IMR-90 (cell line): ENCODE measurements around the gene FXN. TPM values are rescaled to one million over a fixed set of nuclear protein-coding genes. Genes with fewer than 3 reads are reported as not detected.
"Not testable (repeated sequence)": the region's sequence is repeated elsewhere in the genome, so short reads cannot be mapped to it uniquely, and the experiment has no call there.

ENCODE experiments used
- ATAC-seq: fragments of 200-7000 bp; cut with Tn5 transposase; 2 replicates; pipeline ENCODE4 v1.9.1; 2020; ENCODE audit warnings: low read depth, mild to moderate bottlenecking, moderate library complexity
- BruUV-seq: library from RNA; stranded (reverse); fragments of 400-500 nt; replicated peaks from 2 replicates; lab custom pipeline; 2021; lab: Mats Ljungman, UMichigan
- CTCF ChIA-PET: fragments of 300-600 bp; formaldehyde crosslinking; extraction: SDS; loops from one replicate; lab custom pipeline; 2021; ENCODE audit warnings: antibody characterized with exemption; lab: Yijun Ruan, JAX
- POLR2A ChIA-PET: fragments of 300-600 bp; sonication (Branson Sonifier 250); formaldehyde crosslinking; loops from one replicate; lab custom pipeline; 2022; ENCODE audit warnings: antibody characterized with exemption; ENCODE audit not compliant: unreplicated experiment; lab: Charles Lee
- DNase-seq: peaks from one replicate; pipeline ENCODE4 v3.0.0; 2013
- H2AFZ ChIP-seq: replicated peaks from 2 replicates; pipeline ENCODE3; 2013; ENCODE audit warnings: low read length, mild to moderate bottlenecking; ENCODE audit not compliant: poor library complexity
- H2AK5ac ChIP-seq: 2 replicates; pipeline ENCODE4 v1.6.1; 2013; ENCODE audit warnings: low read depth, low read length, inconsistent platforms
- H2AK9ac ChIP-seq: replicated peaks from 2 replicates; pipeline ENCODE3; 2013; ENCODE audit warnings: mild to moderate bottlenecking, low read depth, low read length, moderate library complexity; ENCODE audit not compliant: poor library complexity
- H2BK120ac ChIP-seq: 2 replicates; pipeline ENCODE4 v1.6.1; 2013; ENCODE audit warnings: low read depth, low read length, inconsistent platforms
- H2BK15ac ChIP-seq: 3 replicates; pipeline ENCODE4 v1.6.1; 2013; ENCODE audit warnings: low read depth, low read length, inconsistent platforms
- H2BK20ac ChIP-seq: 2 replicates; pipeline ENCODE4 v1.6.1; 2013; ENCODE audit warnings: low read depth, mild to moderate bottlenecking, inconsistent platforms, low read length, moderate library complexity
- H2BK5ac ChIP-seq: 2 replicates; pipeline ENCODE4 v1.6.1; 2013; ENCODE audit warnings: mild to moderate bottlenecking, low read depth, low read length, inconsistent platforms; ENCODE audit not compliant: poor library complexity, severe bottlenecking
- H3K14ac ChIP-seq: replicated peaks from 2 replicates; pipeline ENCODE4 v1.6.1; 2013; ENCODE audit warnings: low read depth, low read length, inconsistent platforms
- H3K18ac ChIP-seq: 2 replicates; pipeline ENCODE4 v1.6.1; 2013; ENCODE audit warnings: low read depth, low read length, control low read depth
- H3K23ac ChIP-seq: 2 replicates; pipeline ENCODE4 v1.6.1; 2013; ENCODE audit warnings: low read depth, low read length, inconsistent platforms
- H3K27ac ChIP-seq: 2 replicates; pipeline ENCODE4 v1.5.1; 2013; ENCODE audit warnings: mild to moderate bottlenecking, control low read depth, low read length; ENCODE audit not compliant: insufficient read depth
- H3K27me3 ChIP-seq: 2 replicates; pipeline ENCODE4 v1.6.1; 2013; ENCODE audit warnings: low read length; ENCODE audit not compliant: control insufficient read depth, insufficient read depth
- H3K36me3 ChIP-seq: 2 replicates; pipeline ENCODE4 v1.6.1; 2013; ENCODE audit warnings: low read length, mixed read lengths; ENCODE audit not compliant: control insufficient read depth, insufficient read depth
- H3K4ac ChIP-seq: 2 replicates; pipeline ENCODE4 v1.6.1; 2013; ENCODE audit warnings: low read depth, low read length, inconsistent platforms
- H3K4me1 ChIP-seq: 2 replicates; pipeline ENCODE4 v1.6.1; 2013; ENCODE audit warnings: low read length, mixed read lengths; ENCODE audit not compliant: control insufficient read depth, insufficient read depth
- H3K4me2 ChIP-seq: 2 replicates; pipeline ENCODE4 v1.6.1; 2013; ENCODE audit warnings: low read depth, mild to moderate bottlenecking, control low read depth, low read length, moderate library complexity
- H3K4me3 ChIP-seq: 2 replicates; pipeline ENCODE4 v1.5.1; 2013; ENCODE audit warnings: low read depth, mild to moderate bottlenecking, control low read depth, low read length, moderate library complexity; ENCODE audit not compliant: insufficient read depth
- H3K56ac ChIP-seq: 2 replicates; pipeline ENCODE4 v1.6.1; 2013; ENCODE audit warnings: low read length, inconsistent platforms; ENCODE audit not compliant: insufficient read depth; ENCODE audit errors: extremely low read depth
- H3K79me1 ChIP-seq, 2 experiments: 2 replicates each; pipeline ENCODE4 v1.6.1; 2013; ENCODE audit warnings: low read length in 2 of 2, inconsistent platforms in 1 of 2, low read depth in 1 of 2
- H3K9ac ChIP-seq: 2 replicates; pipeline ENCODE4 v1.6.1; 2013; ENCODE audit warnings: low read depth, low read length, control low read depth
- H3K9me1 ChIP-seq: 2 replicates; pipeline ENCODE4 v1.6.1; 2013; ENCODE audit warnings: low read length, inconsistent platforms; ENCODE audit not compliant: insufficient read depth
- H3K9me3 ChIP-seq: 2 replicates; pipeline ENCODE4 v1.6.1; 2013; ENCODE audit warnings: low read length; ENCODE audit not compliant: control insufficient read depth, insufficient read depth
- H4K20me1 ChIP-seq: 2 replicates; pipeline ENCODE4 v1.6.1; 2013; ENCODE audit warnings: low read length, inconsistent platforms; ENCODE audit not compliant: insufficient read depth
- H4K5ac ChIP-seq: 2 replicates; pipeline ENCODE4 v1.6.1; 2013; ENCODE audit warnings: mild to moderate bottlenecking, low read depth, low read length, control low read depth
- H4K8ac ChIP-seq, 2 experiments: 2 replicates each; pipeline ENCODE4 v1.6.1; 2013; ENCODE audit warnings: low read depth in 2 of 2, low read length in 2 of 2, control low read depth in 1 of 2, inconsistent platforms in 1 of 2
- H4K91ac ChIP-seq: 2 replicates; pipeline ENCODE4 v1.6.1; 2013; ENCODE audit warnings: low read depth, low read length, inconsistent platforms; ENCODE audit not compliant: insufficient read depth
- CEBPB ChIP-seq: IDR thresholded peaks from 2 replicates; pipeline ENCODE4 v1.6.1; 2012; ENCODE audit warnings: low read depth, low read length, improper control_type of control experiment
- ELK1 ChIP-seq: fragments of 150-350 bp; IDR thresholded peaks from 2 replicates; pipeline ENCODE4 v1.6.1; 2016; ENCODE audit warnings: low read depth, mild to moderate bottlenecking, low read length, moderate library complexity, borderline replicate concordance
- FOS ChIP-seq: fragments of 150-350 bp; IDR thresholded peaks from 2 replicates; pipeline ENCODE4 v1.6.1; 2016; ENCODE audit warnings: low read depth, low read length
- NFE2L2 ChIP-seq: fragments of 150-350 bp; IDR thresholded peaks from 2 replicates; pipeline ENCODE4 v1.6.1; 2016; ENCODE audit warnings: low read depth, mild to moderate bottlenecking, low read length
- POLR2A ChIP-seq: IDR thresholded peaks from 2 replicates; pipeline ENCODE4 v1.6.1; 2012; ENCODE audit warnings: mild to moderate bottlenecking, low read depth, low read length
- RAD21 ChIP-seq: IDR thresholded peaks from 2 replicates; pipeline ENCODE4 v1.6.1; 2012; ENCODE audit warnings: low read length, improper control_type of control experiment
- RCOR1 ChIP-seq: IDR thresholded peaks from 2 replicates; pipeline ENCODE4 v1.6.1; 2012; ENCODE audit warnings: mild to moderate bottlenecking, low read length, improper control_type of control experiment; ENCODE audit not compliant: insufficient replicate concordance
- RFX5 ChIP-seq: IDR thresholded peaks from 2 replicates; pipeline ENCODE4 v1.8.0; 2012; ENCODE audit warnings: low read depth, mild to moderate bottlenecking, low read length, moderate library complexity
- USF2 ChIP-seq: fragments of 150-350 bp; IDR thresholded peaks from 2 replicates; pipeline ENCODE4 v1.6.1; 2017; ENCODE audit warnings: mild to moderate bottlenecking, antibody characterized with exemption, low read length, low read depth
- WGBS, 2 experiments: methylation state at CpG; one replicate each; pipeline versions ENCODE4 v1.1.5 to v1.1.7; 2013; ENCODE audit warnings: missing lambda C conversion rate in 2 of 2; ENCODE audit not compliant: insufficient read length in 1 of 2; ENCODE audit errors: extremely low coverage in 2 of 2; 5-methylcytosine and 5-hydroxymethylcytosine counted together
- dilution Hi-C: fragments of 300-500 bp; cut with HindIII; formaldehyde crosslinking; loops from one replicate; pipeline ENCODE4 v1.14.3; 2018; ENCODE audit warnings: low sequenced_read_pairs; ENCODE audit not compliant: unreplicated experiment
- in situ Hi-C: fragments of 300-500 bp; cut with MboI; formaldehyde crosslinking; loops from 3 replicates; pipeline ENCODE4 v1.14.3; 2019; ENCODE audit warnings: low sequenced_read_pairs, inconsistent platforms, mixed read lengths
- intact Hi-C: fragments of 100-400 bp; cut with micrococcal nuclease; formaldehyde crosslinking; loops from 2 replicates; pipeline ENCODE4 v1.10.0; 2022
- polyA plus RNA-seq, 3 experiments: library from polyadenylated mRNA; depleted of rRNA; stranded (reverse); fragments of >200 nt; gene quantifications; 2 replicates each; pipeline ENCODE4 v1.2.3, GENCODE V29; 2012; ENCODE audit warnings: low replicate concordance in 1 of 3
- total RNA-seq: library from RNA; depleted of rRNA; stranded (reverse); fragments of >200 nt; gene quantifications from 2 replicates; pipeline ENCODE4 v1.2.3, GENCODE V29; 2012

FXN gene
- total and polyA plus RNA-seq, 2 of the 4 experiments (the other 2 are of a cell fraction): 3.9 to 18.1 TPM

- H3K27ac ChIP-seq: no peak overlapping the region
- no peak overlapping the region for H3K23ac ChIP-seq
- H3K4me1 ChIP-seq: no peaks in the 10 kb centered on the region
- no peak overlapping the region for H3K4ac ChIP-seq
- no peak overlapping the region for H3K9ac ChIP-seq
- no peak overlapping the region for H3K56ac ChIP-seq
- DNase-seq: no peak
- H2AFZ ChIP-seq: no peak overlapping the region
- no peak overlapping the region for H2AK9ac ChIP-seq
- H2BK120ac ChIP-seq: no peak overlapping the region
- H3K4me2 ChIP-seq: peak overlapping the region; percentile 50; the same call in 1 of the 2 replicates
- H3K4me3 ChIP-seq: no peak overlapping the region
- no peak; the same call in 1 of the 2 replicates for ATAC-seq
- H4K20me1 ChIP-seq: no peaks in the 10 kb centered on the region
- H2BK20ac ChIP-seq: no peak overlapping the region
- ChIA-PET POLR2A (no interaction called here), CTCF (no interaction called here)
- WGBS, 2 experiments: no CpG with 5 or more reads among the region's 3 CpGs
- in situ Hi-C loops: no loop called here
- no peak overlapping the region for H2BK15ac ChIP-seq
- H3K9me3 ChIP-seq: no peaks in the 10 kb centered on the region
- H3K79me1 ChIP-seq: no peaks in the 10 kb centered on the region
- no peak overlapping the region for H4K91ac ChIP-seq
- H2BK5ac ChIP-seq: no peak overlapping the region
- dilution Hi-C loops: no loop called here
- no peaks in the 10 kb centered on the region for H3K9me1 ChIP-seq
- TF ChIP-seq RAD21 (no peak), RFX5 (no peak), FOS (no peak), ELK1 (no peak), RCOR1 (no peak), CEBPB (no peak), NFE2L2 (no peak), POLR2A (no peak), USF2 (no peak)
- no peak overlapping the region for H2AK5ac ChIP-seq
- no peak overlapping the region for H3K14ac ChIP-seq
- H4K8ac ChIP-seq: peak overlapping the region in 1 of 2 experiments; percentile 3; a peak in 1 of 4 replicates
- H3K27me3 ChIP-seq: no peaks in the 10 kb centered on the region
- BruUV-seq: no TSS peak
- intact Hi-C loops: no loop called here
- no peak overlapping the region for H4K5ac ChIP-seq
- H3K18ac ChIP-seq: no peak overlapping the region
- no peaks in the 10 kb centered on the region for H3K36me3 ChIP-seq
These were observed 72.2 kb downstream of the FXN start for GRCh38 chr9:69107771-69108170.

GRCh38 chr9:69108706-69109105 is 73.2 kb downstream of the FXN start:
- H2BK120ac ChIP-seq, in situ Hi-C loops, H4K8ac ChIP-seq, H3K18ac ChIP-seq, H2AK9ac ChIP-seq, intact Hi-C loops, H3K4me3 ChIP-seq, H3K23ac ChIP-seq, H3K4me1 ChIP-seq, BruUV-seq, H3K4me2 ChIP-seq, H3K27ac ChIP-seq, H3K27me3 ChIP-seq, H3K9ac ChIP-seq, dilution Hi-C loops, H4K91ac ChIP-seq, H2BK20ac ChIP-seq, H3K9me1 ChIP-seq, H2AFZ ChIP-seq, H2BK15ac ChIP-seq, H2BK5ac ChIP-seq, H2AK5ac ChIP-seq, H3K36me3 ChIP-seq, H4K5ac ChIP-seq, H4K20me1 ChIP-seq, H3K56ac ChIP-seq, POLR2A ChIA-PET, H3K79me1 ChIP-seq, H3K4ac ChIP-seq, H3K14ac ChIP-seq, CTCF ChIA-PET, ATAC-seq, DNase-seq, H3K9me3 ChIP-seq: not testable (repeated sequence)
- 98% methylated on average over 5 of the region's 14 CpGs; no CpG with 5 or more reads in 1 of the 2 experiments for WGBS, 2 experiments
